GM19395 (cell line): ENCODE measurements around the gene SPTBN5.
"Not testable (repeated sequence)": the region's sequence is repeated elsewhere in the genome, so short reads cannot be mapped to it uniquely, and the experiment has no call there.

Experiments used
- ATAC-seq: cut with Tn5 transposase; IDR thresholded peaks from one replicate; pipeline ENCODE4 v1.9.1; 2021; ENCODE audit warnings: mild to moderate bottlenecking, moderate library complexity; ENCODE audit not compliant: unreplicated experiment

Gene SPTBN5

GRCh38 chr15:41849204-41849603 is 44.6 kb downstream of the SPTBN5 start:
- no peak for ATAC-seq

- ATAC-seq = no peak
Measured at GRCh38 chr15:41848631-41849030, 45.2 kb downstream of the SPTBN5 start.

- ATAC-seq = no peak
Measured at GRCh38 chr15:41847981-41848380, 45.9 kb downstream of the SPTBN5 start.

GRCh38 chr15:41847206-41847605 is 46.6 kb downstream of the SPTBN5 start:
- no peak for ATAC-seq

- no peak for ATAC-seq
Measured at GRCh38 chr15:41844814-41845213, 49.0 kb downstream of the SPTBN5 start.

GRCh38 chr15:41843571-41843970 is 50.3 kb downstream of the SPTBN5 start:
- no peak for ATAC-seq

GRCh38 chr15:41842229-41842628 is 51.6 kb downstream of the SPTBN5 start:
- no peak for ATAC-seq

- ATAC-seq = no peak
Measured at GRCh38 chr15:41841131-41841530, 52.7 kb downstream of the SPTBN5 start.

GRCh38 chr15:41840673-41841072 is 53.2 kb downstream of the SPTBN5 start:
- ATAC-seq = no peak

- ATAC-seq = no peak
Measured at GRCh38 chr15:41839781-41840491, 53.9 kb downstream of the SPTBN5 start.

GRCh38 chr15:41838400-41838897 is 55.4 kb downstream of the SPTBN5 start, which contains the start of gene PLA2G4B:
TSS of gene PLA2G4B (plus strand) at chr15:41838847. CDS start at chr15:41838914, 67 bp downstream.
- ATAC-seq = no peak

GRCh38 chr15:41836713-41837454 is 57.0 kb downstream of the SPTBN5 start:
- ATAC-seq = no peak

GRCh38 chr15:41836073-41836472 is 57.8 kb downstream of the SPTBN5 start:
- no peak for ATAC-seq

- no peak for ATAC-seq
Measured at GRCh38 chr15:41834096-41834495, 59.8 kb downstream of the SPTBN5 start.

GRCh38 chr15:41832875-41833274 is 61.0 kb downstream of the SPTBN5 start:
- no peak for ATAC-seq

GRCh38 chr15:41832208-41832607 is 61.6 kb downstream of the SPTBN5 start:
- no peak for ATAC-seq

- ATAC-seq = not testable (repeated sequence)
Measured at GRCh38 chr15:41831291-41831690, 62.6 kb downstream of the SPTBN5 start.

- ATAC-seq = no peak
Measured at GRCh38 chr15:41829959-41830646, 63.8 kb downstream of the SPTBN5 start.

- ATAC-seq = no peak
Measured at GRCh38 chr15:41828807-41829141, 65.1 kb downstream of the SPTBN5 start.

GRCh38 chr15:41827880-41828806 is 65.7 kb downstream of the SPTBN5 start, which contains the start of gene JMJD7:
TSS of gene JMJD7 (plus strand) at chr15:41828092. CDS start at chr15:41828125, 33 bp downstream.
- peak; percentile 76 for ATAC-seq
